Endothelial cell (in vitro differentiated cells): Measurements from ENCODE around the gene ZNHIT6. TPM values are rescaled to one million over a fixed set of nuclear protein-coding genes. Genes with fewer than 3 reads are reported as not detected.
"Not testable (repeated sequence)": the region's sequence is repeated elsewhere in the genome, so short reads cannot be mapped to it uniquely, and the experiment has no call there.

Experiments
- DNase-seq: peaks from one replicate; pipeline ENCODE4 v3.0.0; 2021; ENCODE audit warnings: low spot score
- H3K27ac Mint-ChIP-seq: one replicate; pipeline ENCODE4 v1.8.0; 2021; ENCODE audit warnings: mixed read lengths, inconsistent platforms; ENCODE audit not compliant: unreplicated experiment
- H3K27me3 Mint-ChIP-seq: one replicate; pipeline ENCODE4 v1.8.0; 2021; ENCODE audit warnings: mild to moderate bottlenecking, moderate library complexity, mixed read lengths, inconsistent platforms; ENCODE audit not compliant: unreplicated experiment
- H3K36me3 Mint-ChIP-seq: one replicate; pipeline ENCODE4 v1.8.0; 2021; ENCODE audit warnings: mild to moderate bottlenecking, low read depth, mixed read lengths, inconsistent platforms; ENCODE audit not compliant: unreplicated experiment
- H3K4me1 Mint-ChIP-seq: one replicate; pipeline ENCODE4 v1.8.0; 2021; ENCODE audit warnings: mild to moderate bottlenecking, mixed read lengths, inconsistent platforms; ENCODE audit not compliant: unreplicated experiment
- H3K4me3 Mint-ChIP-seq: one replicate; pipeline ENCODE4 v1.8.0; 2021; ENCODE audit warnings: mild to moderate bottlenecking, mixed read lengths, inconsistent platforms; ENCODE audit not compliant: unreplicated experiment
- H3K9me3 Mint-ChIP-seq: one replicate; pipeline ENCODE4 v1.8.0; 2021; ENCODE audit warnings: mixed read lengths, inconsistent platforms; ENCODE audit not compliant: unreplicated experiment
- CTCF ChIP-seq: fragments of 200-600 bp; sonication (generic); IDR thresholded peaks from one replicate; pipeline ENCODE4 v1.5.0; 2021; ENCODE audit warnings: antibody characterized with exemption; ENCODE audit not compliant: unreplicated experiment
- total RNA-seq: library from RNA; stranded (reverse); fragmentation: NEBNext Ultra II Directional; extraction: Animal tissue kit (Norgen Biotek cat#: 25700); gene quantifications from one replicate; pipeline ENCODE4 v1.2.1, GENCODE V29; 2021; ENCODE audit not compliant: unreplicated experiment

Gene ZNHIT6
- total RNA-seq, 1 donor from 2014 or later: 22.6 TPM

GRCh38 chr1:85743814-85744213 lies 35.6 kb upstream of the ZNHIT6 start:
- no peaks in the 10 kb centered on the region for H3K4me1 Mint-ChIP-seq

GRCh38 chr1:85734931-85735330 lies 26.7 kb upstream of the ZNHIT6 start:
- H3K36me3 Mint-ChIP-seq: no peaks in the 10 kb centered on the region
- no peak for TF ChIP-seq CTCF
- H3K4me1 Mint-ChIP-seq: no peaks in the 10 kb centered on the region
- no peak for DNase-seq
- H3K4me3 Mint-ChIP-seq: no peak overlapping the region
- H3K27ac Mint-ChIP-seq: no peak overlapping the region
- no peaks in the 10 kb centered on the region for H3K27me3 Mint-ChIP-seq
- H3K9me3 Mint-ChIP-seq: no peaks in the 10 kb centered on the region

More at GRCh38 chr1:85743814-85744213, 35.6 kb upstream of the ZNHIT6 start:
- H3K27me3 Mint-ChIP-seq: no peaks in the 10 kb centered on the region
- H3K9me3 Mint-ChIP-seq: no peaks in the 10 kb centered on the region
- no peaks in the 10 kb centered on the region for H3K36me3 Mint-ChIP-seq
- H3K4me3 Mint-ChIP-seq: no peak overlapping the region
- no peak for DNase-seq
- no peak overlapping the region for H3K27ac Mint-ChIP-seq
- TF ChIP-seq CTCF: no peak

GRCh38 chr1:85718678-85719340 lies 10.6 kb upstream of the ZNHIT6 start:
- H3K4me3 Mint-ChIP-seq: no peak overlapping the region
- peaks cover 7% of the 10 kb centered on the region for H3K36me3 Mint-ChIP-seq
- peaks cover 3% of the 10 kb centered on the region for H3K27me3 Mint-ChIP-seq
- no peaks in the 10 kb centered on the region for H3K4me1 Mint-ChIP-seq
- H3K9me3 Mint-ChIP-seq: peaks cover 6% of the 10 kb centered on the region
- no peak overlapping the region for H3K27ac Mint-ChIP-seq
- TF ChIP-seq CTCF: no peak
- DNase-seq: no peak

- not testable (repeated sequence) for H3K36me3 Mint-ChIP-seq, DNase-seq, H3K9me3 Mint-ChIP-seq, H3K4me1 Mint-ChIP-seq, H3K4me3 Mint-ChIP-seq, H3K27me3 Mint-ChIP-seq, H3K27ac Mint-ChIP-seq
These were observed 6.3 kb upstream of the ZNHIT6 start for GRCh38 chr1:85714418-85715114.

GRCh38 chr1:85708829-85709227 lies 595 bp upstream of the ZNHIT6 start:
- no peak for DNase-seq
- Mint-ChIP-seq H3K4me1 (peaks cover 5% of the 10 kb centered on the region), H3K27me3 (peaks cover 1% of the 10 kb centered on the region), H3K27ac (no peak overlapping the region), H3K36me3 (peaks cover 6% of the 10 kb centered on the region), H3K9me3 (peaks cover under 1% of the 10 kb centered on the region), H3K4me3 (no peak overlapping the region)
- TF ChIP-seq CTCF: no peak
